CD4-positive, alpha-beta T cell treated with Interferon gamma for 1 hour (primary cell): ENCODE data around the gene IDUA.

Source experiments
- DNase-seq: peaks from one replicate; pipeline ENCODE4 v3.0.0-alpha.2; 2020

IDUA gene

GRCh38 chr4:1002631-1003251 lies 15.9 kb downstream of the IDUA start:
- no peak for DNase-seq

GRCh38 chr4:1003271-1004070 lies 16.6 kb downstream of the IDUA start:
- DNase-seq: no peak

GRCh38 chr4:1004071-1004418 lies 17.2 kb downstream of the IDUA start:
- DNase-seq: no peak

- DNase-seq: no peak
Observed at GRCh38 chr4:1004557-1005485, 18.0 kb downstream of the IDUA start.

GRCh38 chr4:1006856-1007255 lies 20.0 kb downstream of the IDUA start:
- no peak for DNase-seq

- peak; percentile 21 for DNase-seq
Observed at GRCh38 chr4:1008840-1009541, 22.1 kb downstream of the IDUA start.

- peak; percentile 53 for DNase-seq
Observed at GRCh38 chr4:1009542-1010394, 22.9 kb downstream of the IDUA start.

GRCh38 chr4:1010395-1011021 lies 23.7 kb downstream of the IDUA start:
- DNase-seq: peak; percentile 69

GRCh38 chr4:1011022-1011665 lies 24.3 kb downstream of the IDUA start, which contains the start of gene FGFRL1:
TSS of gene FGFRL1 (plus strand) at chr4:1011626. CDS start at chr4:1012486, 860 bp downstream.
- peak; percentile 88 for DNase-seq

- DNase-seq: no peak
Observed at GRCh38 chr4:1011666-1012033, 24.8 kb downstream of the IDUA start.

- DNase-seq: peak; percentile 21
Observed at GRCh38 chr4:1012034-1012739, 25.3 kb downstream of the IDUA start.

- no peak for DNase-seq
Observed at GRCh38 chr4:1013225-1014073, 26.6 kb downstream of the IDUA start.

GRCh38 chr4:1014291-1015167 lies 27.7 kb downstream of the IDUA start:
- DNase-seq: no peak

- no peak for DNase-seq
Observed at GRCh38 chr4:1015179-1015578, 28.3 kb downstream of the IDUA start.

GRCh38 chr4:1015746-1016145 lies 28.9 kb downstream of the IDUA start:
- DNase-seq: no peak

GRCh38 chr4:1017211-1017610 lies 30.4 kb downstream of the IDUA start:
- DNase-seq: no peak

GRCh38 chr4:1017706-1018105 lies 30.9 kb downstream of the IDUA start:
- no peak for DNase-seq
